GM21515 (cell line): Measurements from ENCODE around the gene PIK3C2B.

Experiments used
- ATAC-seq: cut with Tn5 transposase; IDR thresholded peaks from one replicate; pipeline ENCODE4 v1.9.1; 2021; ENCODE audit not compliant: unreplicated experiment

The PIK3C2B gene

GRCh38 chr1:204446413-204447111, 48.0 kb downstream of the PIK3C2B start:
- peak; percentile 56 for ATAC-seq

DNA sequence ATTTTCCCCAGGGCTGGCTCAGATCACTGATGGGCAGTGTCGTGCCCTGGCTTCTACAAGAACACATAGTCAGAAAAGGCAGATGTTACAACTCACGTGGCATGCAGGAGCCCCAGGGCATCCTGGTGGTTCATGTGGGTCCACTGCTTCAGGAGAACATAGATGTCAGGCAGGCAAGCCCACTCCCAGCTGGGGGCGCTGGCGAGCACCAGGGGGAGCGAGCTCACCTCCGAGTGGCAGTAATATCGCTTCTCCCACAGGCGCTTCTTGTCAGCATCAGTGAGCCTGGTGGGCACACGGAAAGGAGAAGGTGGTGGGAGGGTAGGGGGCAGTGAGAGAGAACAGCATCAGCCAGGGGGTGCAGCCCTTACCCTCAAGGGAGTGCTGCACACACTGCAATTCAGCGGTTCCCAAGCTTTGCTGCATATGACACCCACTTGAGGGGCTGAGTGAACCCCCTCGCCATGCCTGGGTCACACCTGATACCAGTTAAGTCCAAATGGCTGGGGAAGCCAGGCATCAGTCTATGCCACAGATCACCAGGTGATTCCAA, 48.7 kb downstream of the PIK3C2B start:
- ATAC-seq, result no peak
